GM12864 (cell line): ENCODE data around the gene MGMT.

Source experiments
- DNase-seq: peaks from one replicate; pipeline ENCODE4 v3.0.0-alpha.2; 2011; ENCODE audit warnings: low read depth
- H3K4me3 ChIP-seq: 2 replicates; pipeline ENCODE4 v1.5.1; 2011; ENCODE audit warnings: mild to moderate bottlenecking, low read depth, low read length, control low read depth
- CTCF ChIP-seq: IDR thresholded peaks from 2 replicates; pipeline ENCODE4 v1.5.1; 2011; ENCODE audit warnings: low read depth, mild to moderate bottlenecking, moderate library complexity, low read length, control low read depth, inconsistent platforms; ENCODE audit errors: missing control alignments

Gene MGMT

DNA sequence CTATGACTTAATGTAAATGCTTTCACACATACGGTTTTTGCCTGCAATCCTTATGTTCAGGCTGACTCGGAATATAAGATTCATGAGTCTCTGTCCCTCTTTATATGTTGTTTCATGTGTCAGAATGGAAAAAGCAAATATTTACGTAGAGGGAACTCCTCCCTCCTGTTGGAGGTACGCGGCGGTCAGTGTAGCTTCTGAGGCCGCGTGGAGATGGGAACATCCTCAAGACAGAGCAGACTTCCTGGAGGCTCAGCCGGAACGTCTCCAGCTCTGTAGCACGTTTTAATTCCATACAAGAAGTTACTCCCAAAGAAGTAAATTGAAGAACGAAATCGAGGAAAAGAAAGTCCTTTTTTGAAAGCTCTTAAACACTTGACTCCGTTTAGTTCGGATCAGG is 248.8 kb downstream of the MGMT start:
- no peak for TF ChIP-seq CTCF
- H3K4me3 ChIP-seq: no peak overlapping the region
- no peak for DNase-seq

DNA sequence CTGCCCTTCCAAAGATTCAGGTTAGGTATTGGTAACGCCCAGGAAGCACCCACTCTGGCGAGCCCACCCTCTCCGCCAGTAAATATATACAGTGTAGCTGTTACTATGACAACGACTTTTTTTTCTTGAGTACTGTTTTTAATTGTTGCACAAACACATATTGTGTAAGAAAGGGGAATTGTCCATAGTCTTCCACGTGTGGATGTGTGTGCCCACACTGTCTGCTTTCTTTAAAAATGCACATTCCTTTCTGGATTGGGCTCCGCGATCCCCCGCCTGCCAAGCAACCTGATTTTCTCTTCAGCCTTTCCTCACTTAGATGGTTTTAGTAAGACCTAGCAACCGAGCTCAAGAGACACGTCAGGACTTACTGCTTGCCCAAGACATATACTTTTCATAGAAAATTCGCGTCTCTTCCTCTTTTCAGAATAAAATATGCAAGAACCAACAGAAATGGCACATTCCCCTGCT is 249.2 kb downstream of the MGMT start:
- no peak for DNase-seq
- no peak for TF ChIP-seq CTCF

DNA sequence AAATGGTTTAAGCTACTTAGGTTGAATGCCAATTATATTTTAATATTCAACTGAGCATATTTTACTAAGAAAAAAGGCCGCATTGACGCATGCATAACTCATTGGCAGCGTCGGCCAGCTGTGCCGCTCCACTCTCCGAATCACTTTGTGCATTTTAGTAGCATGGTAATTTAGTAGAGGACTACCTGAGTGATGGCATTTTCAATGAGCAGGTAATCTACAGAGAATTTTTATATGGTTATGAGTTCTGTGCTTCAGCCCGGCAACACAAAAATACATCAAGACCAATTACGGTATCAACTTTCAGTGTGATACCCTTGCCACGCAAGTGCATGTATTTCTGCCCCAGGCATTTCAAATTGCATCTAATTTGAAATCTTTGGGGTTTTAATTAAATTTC is 249.8 kb downstream of the MGMT start:
- H3K4me3 ChIP-seq: no peak overlapping the region
- DNase-seq: no peak
- TF ChIP-seq CTCF: no peak

More for the DNA sequence above, 249.2 kb downstream of the MGMT start:
- no peak overlapping the region for H3K4me3 ChIP-seq

DNA sequence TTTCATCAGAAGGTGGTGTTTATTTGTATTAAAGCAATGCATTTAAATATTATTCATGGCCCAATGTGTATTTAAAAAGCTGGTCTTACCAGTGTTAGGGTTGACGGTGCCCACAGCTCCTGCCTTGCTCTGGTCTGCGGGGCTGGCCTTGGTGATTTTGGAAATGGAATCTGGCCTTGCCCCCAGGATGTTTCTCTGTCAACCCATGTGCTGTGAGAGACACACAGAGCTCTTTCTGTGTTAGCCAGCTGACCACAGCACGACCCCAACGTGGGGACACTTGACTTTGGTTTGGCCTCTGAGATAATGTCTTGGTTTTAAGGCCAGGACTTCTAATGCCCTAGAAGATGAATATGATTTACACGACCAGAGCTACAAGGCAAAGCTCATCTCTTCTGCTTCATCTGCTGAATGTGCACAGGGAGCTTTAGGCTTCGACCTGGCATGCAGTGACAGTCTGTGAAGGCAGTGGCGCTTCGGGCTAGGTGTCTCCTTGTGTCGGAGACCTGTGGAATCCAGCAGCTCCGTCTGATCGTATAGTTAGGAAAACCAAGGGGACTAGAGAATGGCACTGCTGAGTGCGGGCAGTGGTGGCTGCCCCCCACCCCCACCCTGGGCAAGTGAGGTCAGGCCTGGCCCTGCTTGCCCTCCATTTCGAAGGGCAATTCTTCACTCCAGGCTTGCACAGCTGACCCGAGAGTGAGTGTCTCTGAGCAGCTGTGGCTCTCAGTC is 250.9 kb downstream of the MGMT start:
- no peak for DNase-seq
- no peak for TF ChIP-seq CTCF
- no peak overlapping the region for H3K4me3 ChIP-seq

DNA sequence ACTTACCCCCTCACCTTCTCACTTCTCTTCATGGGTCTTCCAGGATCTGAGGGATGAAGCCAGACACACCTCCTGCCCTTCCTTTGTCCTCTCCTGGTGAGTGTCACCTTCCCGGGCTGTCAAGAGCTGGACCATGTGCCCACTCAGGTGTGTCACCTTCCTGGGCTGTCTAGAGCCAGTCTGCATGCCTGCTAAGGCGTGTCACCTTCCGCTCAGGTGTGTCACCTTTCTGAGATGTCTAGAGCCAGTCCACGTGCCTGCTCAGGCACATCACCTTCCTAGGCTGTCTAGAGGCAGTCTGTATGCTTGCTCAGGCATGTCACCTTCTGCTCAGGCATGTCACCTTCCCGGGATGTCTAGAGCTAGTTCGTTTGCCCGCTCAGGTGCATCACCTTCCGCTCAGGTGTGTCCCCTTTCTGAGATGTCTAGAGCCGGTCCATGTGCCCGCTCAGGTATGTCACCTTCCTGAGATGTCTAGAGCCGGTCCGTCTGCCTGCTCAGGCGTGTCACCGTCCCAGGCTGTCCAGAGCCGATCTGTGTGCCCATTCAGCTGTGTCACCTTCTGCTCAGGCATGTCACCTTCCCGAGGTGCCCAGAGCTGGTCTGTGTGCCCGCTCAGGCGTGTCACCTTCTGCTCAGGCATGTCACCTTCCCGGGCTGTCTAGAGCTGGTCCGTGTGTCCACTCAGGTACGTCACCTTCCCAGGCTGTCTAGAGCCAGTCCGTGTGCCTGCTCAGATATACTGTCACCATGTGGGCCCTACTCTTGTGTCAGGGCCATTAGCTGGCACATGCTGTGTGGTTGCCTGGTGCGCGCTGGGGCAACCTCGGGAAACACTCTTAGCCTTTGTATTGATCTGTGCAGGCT is 251.7 kb downstream of the MGMT start:
- H3K4me3 ChIP-seq: no peak overlapping the region
- no peak for TF ChIP-seq CTCF
- no peak for DNase-seq

DNA sequence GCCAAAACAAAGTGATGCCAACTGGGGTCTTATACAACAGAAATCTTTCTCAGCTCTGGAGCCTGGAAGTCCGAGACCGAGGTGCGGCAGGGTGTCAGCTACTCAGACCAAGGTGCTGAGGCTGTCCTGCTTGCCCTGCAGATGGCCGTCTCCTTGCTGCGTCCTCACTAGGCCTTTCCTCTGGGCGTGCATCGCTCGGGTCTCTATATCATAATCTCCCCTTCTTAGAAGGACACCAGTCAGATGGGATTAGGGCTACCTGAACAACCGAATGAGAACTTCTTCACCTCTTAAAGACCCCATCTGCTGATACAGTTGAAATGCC is 252.3 kb downstream of the MGMT start:
- DNase-seq: no peak

More for the DNA sequence above, 252.3 kb downstream of the MGMT start:
- TF ChIP-seq CTCF: no peak
- no peak overlapping the region for H3K4me3 ChIP-seq
